ENCODE measurements around the gene BLVRA.

Gene BLVRA

DNA sequence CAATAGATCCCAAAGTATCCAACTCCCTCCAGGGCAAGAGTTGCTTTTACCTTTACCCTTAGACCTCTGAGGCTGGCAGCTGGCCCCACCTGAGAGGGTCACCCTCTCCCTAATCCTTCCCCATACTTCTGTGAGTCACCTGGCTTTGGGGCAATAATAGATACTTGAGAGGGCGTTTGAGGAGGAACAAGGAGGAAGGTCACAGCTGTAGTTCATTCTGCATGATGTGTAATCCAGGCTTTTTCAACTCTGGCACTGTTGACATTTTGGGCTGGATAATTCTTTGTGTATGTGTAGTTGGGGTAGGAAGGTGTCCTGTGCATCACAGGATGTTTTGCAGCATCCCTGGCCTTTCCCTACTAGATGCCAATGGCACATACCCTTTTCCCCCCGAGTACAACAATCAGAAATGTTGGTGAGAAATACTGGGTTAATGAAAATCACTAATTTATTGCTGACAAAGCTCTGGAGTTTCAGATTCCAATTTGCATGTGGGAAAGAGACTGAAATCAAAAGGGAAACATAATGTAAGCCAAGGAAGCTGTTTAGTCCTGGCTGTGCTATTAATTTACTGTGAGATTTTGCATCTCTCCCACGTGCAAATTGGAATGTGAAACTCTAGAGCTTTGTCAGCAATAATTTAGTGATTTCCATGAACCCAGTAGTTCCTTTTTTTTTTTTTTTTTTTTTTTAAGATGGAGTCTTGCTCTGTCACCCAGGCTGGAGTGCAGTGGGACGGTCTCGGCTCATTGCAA, 3.6 kb downstream of the BLVRA start:
- in situ Hi-C loops (cut with HindIII; ENCODE audit: low sequenced_read_pairs), result no loop called here
- no peak for DNase-seq (ENCODE audit: low read depth, low spot score)
- TF ChIP-seq CTCF (IDR thresholded peaks at IDR 0.05; ENCODE audit: low read depth, low read length), result no peak
- H3K4me3 ChIP-seq (ENCODE audit: low read depth, low read length), result no peak overlapping the region

- no peak overlapping the region for H3K4me3 ChIP-seq (ENCODE audit: low read depth, low read length)
- TF ChIP-seq CTCF (IDR thresholded peaks at IDR 0.05; ENCODE audit: low read depth, low read length), result no peak
- in situ Hi-C loops (cut with HindIII; ENCODE audit: low sequenced_read_pairs), result no loop called here
- no peak for DNase-seq (ENCODE audit: low read depth, low spot score)
These were observed 4.7 kb downstream of the BLVRA start for GRCh38 chr7:43763183-43763582.

GRCh38 chr7:43764039-43764761, 5.7 kb downstream of the BLVRA start:
- TF ChIP-seq CTCF (IDR thresholded peaks at IDR 0.05; ENCODE audit: low read depth, low read length), result no peak

DNA sequence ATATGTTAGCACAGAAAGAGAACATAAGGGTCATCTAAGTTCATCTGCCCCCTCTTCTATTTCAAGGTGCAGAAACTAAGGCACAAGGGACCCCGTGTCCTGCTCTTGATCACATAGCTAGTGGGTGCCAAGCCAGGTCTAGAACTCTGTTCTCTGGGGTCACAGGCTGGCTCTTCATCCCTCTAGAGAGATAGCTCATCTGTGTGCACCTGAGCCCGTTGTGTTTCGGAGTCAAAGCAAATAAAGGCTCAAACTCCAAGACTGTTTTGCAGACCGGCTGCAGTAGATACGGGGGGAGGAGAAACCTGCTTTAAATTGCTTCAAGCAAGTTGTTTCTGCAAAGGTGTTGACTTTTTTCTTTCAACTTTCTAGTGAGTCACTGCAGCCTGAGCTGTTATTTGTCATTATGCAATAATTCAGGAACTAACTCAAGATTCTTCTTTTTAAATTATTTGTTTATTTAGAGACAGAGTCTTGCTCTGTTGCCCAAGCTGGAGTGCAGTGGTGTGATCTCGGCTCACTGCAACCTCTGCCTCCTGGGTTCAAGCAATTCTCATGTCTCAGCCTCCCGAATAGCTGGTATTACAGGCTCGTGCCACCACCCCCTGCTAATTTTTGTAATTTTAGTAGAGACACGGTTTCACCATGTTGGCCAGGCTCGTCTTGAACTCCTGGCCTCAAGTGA, 6.5 kb downstream of the BLVRA start:
- no peak for TF ChIP-seq CTCF (IDR thresholded peaks at IDR 0.05; ENCODE audit: low read depth, low read length)
- in situ Hi-C loops (cut with HindIII; ENCODE audit: low sequenced_read_pairs), result no loop called here
- no peak for DNase-seq (ENCODE audit: low read depth, low spot score)
- no peak overlapping the region for H3K4me3 ChIP-seq (ENCODE audit: low read depth, low read length)

More at GRCh38 chr7:43764039-43764761, 5.7 kb downstream of the BLVRA start:
- no peak overlapping the region for H3K4me3 ChIP-seq (ENCODE audit: low read depth, low read length)
- in situ Hi-C loops (cut with HindIII; ENCODE audit: low sequenced_read_pairs), result no loop called here
- DNase-seq (ENCODE audit: low read depth, low spot score), result no peak

DNA sequence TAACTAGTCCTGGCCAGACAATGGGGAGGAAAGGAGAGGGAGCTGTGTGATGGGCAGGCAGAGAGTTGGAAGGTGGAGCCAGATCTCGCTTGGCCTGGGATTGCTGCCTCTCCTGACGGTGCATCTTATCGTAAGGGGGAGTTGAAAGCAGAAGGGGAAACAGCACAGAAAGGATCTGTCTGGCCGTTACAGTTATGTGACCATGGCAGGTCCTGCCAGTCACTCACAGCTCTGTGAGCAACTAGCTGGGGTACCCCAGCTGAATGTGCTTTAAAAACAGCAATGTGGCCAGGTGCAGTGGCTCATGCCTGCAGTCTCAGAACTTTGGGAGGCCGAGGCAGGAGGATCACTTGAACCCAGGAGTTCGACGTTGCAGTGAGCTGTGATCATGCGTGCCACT, 8.1 kb downstream of the BLVRA start:
- DNase-seq (ENCODE audit: low read depth, low spot score), result no peak
- in situ Hi-C loops (cut with HindIII; ENCODE audit: low sequenced_read_pairs), result no loop called here
- no peak overlapping the region for H3K4me3 ChIP-seq (ENCODE audit: low read depth, low read length)
- no peak for TF ChIP-seq CTCF (IDR thresholded peaks at IDR 0.05; ENCODE audit: low read depth, low read length)

- no peak for TF ChIP-seq CTCF (IDR thresholded peaks at IDR 0.05; ENCODE audit: low read depth, low read length)
- DNase-seq (ENCODE audit: low read depth, low spot score), result no peak
- in situ Hi-C loops (cut with HindIII; ENCODE audit: low sequenced_read_pairs), result no loop called here
These were observed 8.8 kb downstream of the BLVRA start for GRCh38 chr7:43767311-43767710.

More at GRCh38 chr7:43767311-43767710, 8.8 kb downstream of the BLVRA start:
- H3K4me3 ChIP-seq (ENCODE audit: low read depth, low read length), result no peak overlapping the region

All from astrocyte of the spinal cord (primary cell).